ENCODE results near the gene MTF1. TPM values are rescaled to one million over a fixed set of nuclear protein-coding genes. Genes with fewer than 3 reads are reported as not detected.

Gene MTF1
- total RNA-seq, 1 experiment from 2014 or later = 21.2 TPM

DNA sequence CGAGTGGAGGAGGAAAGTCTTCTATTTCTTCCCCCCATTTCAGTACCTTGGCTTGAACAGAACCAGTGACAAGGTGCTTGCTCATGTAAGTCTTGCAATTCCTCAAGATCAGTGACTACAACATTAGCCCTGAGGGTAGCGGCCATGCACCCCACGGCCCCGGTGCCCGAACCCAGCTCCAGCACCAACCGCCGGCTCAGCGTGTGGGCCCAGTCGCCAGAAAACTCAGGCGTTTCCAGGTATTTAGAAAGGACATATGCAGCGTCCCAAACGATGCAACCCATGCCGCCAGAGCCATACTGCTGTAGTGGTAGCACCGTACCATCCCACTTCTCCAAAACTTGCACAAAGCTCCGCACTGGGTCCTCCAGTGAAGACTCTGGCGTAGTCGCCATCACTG is 76.9 kb downstream of the MTF1 start:
- no peak for TF ChIP-seq ZFX (IDR thresholded peaks at IDR 0.05)
- TF ChIP-seq POLR2AphosphoS5 (IDR thresholded peaks at IDR 0.05; ENCODE audit: low read depth, low read length) = no peak
- no peak for TF ChIP-seq SP1 (IDR thresholded peaks at IDR 0.05; ENCODE audit: low read depth)
- no peak for TF ChIP-seq POLR2A (IDR thresholded peaks at IDR 0.05; ENCODE audit: borderline replicate concordance, extremely low read depth, insufficient read depth, insufficient read length)
- TF ChIP-seq CEBPB (IDR thresholded peaks at IDR 0.05; ENCODE audit: low read depth) = no peak
- no peak for TF ChIP-seq JUND (IDR thresholded peaks at IDR 0.05)
- no peak for TF ChIP-seq MAX (IDR thresholded peaks at IDR 0.05)
- TF ChIP-seq TCF7L2 (IDR thresholded peaks at IDR 0.05; ENCODE audit: borderline replicate concordance, extremely low read depth, insufficient read depth, insufficient read length) = no peak
- TF ChIP-seq EGR1 (IDR thresholded peaks at IDR 0.05; ENCODE audit: low read depth) = no peak
- TF ChIP-seq, protein P1, sequence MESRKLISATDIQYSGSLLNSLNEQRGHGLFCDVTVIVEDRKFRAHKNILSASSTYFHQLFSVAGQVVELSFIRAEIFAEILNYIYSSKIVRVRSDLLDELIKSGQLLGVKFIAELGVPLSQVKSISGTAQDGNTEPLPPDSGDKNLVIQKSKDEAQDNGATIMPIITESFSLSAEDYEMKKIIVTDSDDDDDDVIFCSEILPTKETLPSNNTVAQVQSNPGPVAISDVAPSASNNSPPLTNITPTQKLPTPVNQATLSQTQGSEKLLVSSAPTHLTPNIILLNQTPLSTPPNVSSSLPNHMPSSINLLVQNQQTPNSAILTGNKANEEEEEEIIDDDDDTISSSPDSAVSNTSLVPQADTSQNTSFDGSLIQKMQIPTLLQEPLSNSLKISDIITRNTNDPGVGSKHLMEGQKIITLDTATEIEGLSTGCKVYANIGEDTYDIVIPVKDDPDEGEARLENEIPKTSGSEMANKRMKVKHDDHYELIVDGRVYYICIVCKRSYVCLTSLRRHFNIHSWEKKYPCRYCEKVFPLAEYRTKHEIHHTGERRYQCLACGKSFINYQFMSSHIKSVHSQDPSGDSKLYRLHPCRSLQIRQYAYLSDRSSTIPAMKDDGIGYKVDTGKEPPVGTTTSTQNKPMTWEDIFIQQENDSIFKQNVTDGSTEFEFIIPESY (IDR thresholded peaks at IDR 0.05; ENCODE audit: extremely low read depth, insufficient replicate concordance, low read length) = no peak
- TF ChIP-seq CBX3 (IDR thresholded peaks at IDR 0.05; ENCODE audit: low read depth) = no peak
- TF ChIP-seq, protein P2, sequence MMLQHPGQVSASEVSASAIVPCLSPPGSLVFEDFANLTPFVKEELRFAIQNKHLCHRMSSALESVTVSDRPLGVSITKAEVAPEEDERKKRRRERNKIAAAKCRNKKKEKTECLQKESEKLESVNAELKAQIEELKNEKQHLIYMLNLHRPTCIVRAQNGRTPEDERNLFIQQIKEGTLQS (IDR thresholded peaks at IDR 0.05) = no peak
- peaks cover 4% of the 10 kb centered on the region; the same call in 1 of the 2 replicates for H3K27me3 ChIP-seq (ENCODE audit: insufficient read depth, low read length)
- DNase-seq (ENCODE audit: low read depth, low spot score) = no peak
- intact Hi-C loops (cut with micrococcal nuclease) = no loop called here
- no peak overlapping the region for H2AFZ ChIP-seq (ENCODE audit: low read depth, low read length, poor library complexity, severe bottlenecking)
- no peaks in the 10 kb centered on the region for H3K36me3 ChIP-seq (ENCODE audit: control insufficient read depth in 1 of 2, insufficient read depth in 2 of 2, low read length in 2 of 2)
- no peaks in the 10 kb centered on the region for H3K9me2 ChIP-seq (ENCODE audit: insufficient read depth)
- ChIA-PET RAD21 (ENCODE audit: low non-redundant PET in 1 of 2, low total read pairs in 2 of 2, uncharacterized antibody in 2 of 2, unreplicated experiment in 2 of 2) (no interaction called here), POLR2A (no interaction called here), CTCF (no interaction called here)
- no peak overlapping the region for H3K9ac ChIP-seq (ENCODE audit: low read length)
- no peaks in the 10 kb centered on the region for H4K20me1 ChIP-seq (ENCODE audit: insufficient read depth)
- no peaks in the 10 kb centered on the region for H3K9me3 ChIP-seq (ENCODE audit: control insufficient read depth in 1 of 2, insufficient read depth in 1 of 2, low read depth in 1 of 2, low read length in 2 of 2)
- H3K79me2 ChIP-seq (ENCODE audit: insufficient read depth, low read length) = no peaks in the 10 kb centered on the region
- no TSS peak for BruUV-seq (replicated peaks)
- no peak overlapping the region for H3K4me2 ChIP-seq (ENCODE audit: low read length)
- H3K4me3 ChIP-seq (replicated peaks in 1 of 2; ENCODE audit: low read depth in 1 of 2, low read length in 2 of 2) = no peak overlapping the region
- H3K27ac ChIP-seq (ENCODE audit: low read depth, low read length) = no peak overlapping the region
- ATAC-seq = no peak
- H3K4me1 ChIP-seq (ENCODE audit: control insufficient read depth in 1 of 2, insufficient read depth in 2 of 2, low read length in 2 of 2) = no peaks in the 10 kb centered on the region
